GM18519 (cell line): Measurements from ENCODE around the gene F3.
"Not testable (repeated sequence)": the region's sequence is repeated elsewhere in the genome, so short reads cannot be mapped to it uniquely, and the experiment has no call there.

Experiments
- ATAC-seq: cut with Tn5 transposase; IDR thresholded peaks from one replicate; pipeline ENCODE4 v1.9.1; 2021; ENCODE audit warnings: mild to moderate bottlenecking, moderate library complexity; ENCODE audit not compliant: unreplicated experiment, low FRiP score

The F3 gene

DNA sequence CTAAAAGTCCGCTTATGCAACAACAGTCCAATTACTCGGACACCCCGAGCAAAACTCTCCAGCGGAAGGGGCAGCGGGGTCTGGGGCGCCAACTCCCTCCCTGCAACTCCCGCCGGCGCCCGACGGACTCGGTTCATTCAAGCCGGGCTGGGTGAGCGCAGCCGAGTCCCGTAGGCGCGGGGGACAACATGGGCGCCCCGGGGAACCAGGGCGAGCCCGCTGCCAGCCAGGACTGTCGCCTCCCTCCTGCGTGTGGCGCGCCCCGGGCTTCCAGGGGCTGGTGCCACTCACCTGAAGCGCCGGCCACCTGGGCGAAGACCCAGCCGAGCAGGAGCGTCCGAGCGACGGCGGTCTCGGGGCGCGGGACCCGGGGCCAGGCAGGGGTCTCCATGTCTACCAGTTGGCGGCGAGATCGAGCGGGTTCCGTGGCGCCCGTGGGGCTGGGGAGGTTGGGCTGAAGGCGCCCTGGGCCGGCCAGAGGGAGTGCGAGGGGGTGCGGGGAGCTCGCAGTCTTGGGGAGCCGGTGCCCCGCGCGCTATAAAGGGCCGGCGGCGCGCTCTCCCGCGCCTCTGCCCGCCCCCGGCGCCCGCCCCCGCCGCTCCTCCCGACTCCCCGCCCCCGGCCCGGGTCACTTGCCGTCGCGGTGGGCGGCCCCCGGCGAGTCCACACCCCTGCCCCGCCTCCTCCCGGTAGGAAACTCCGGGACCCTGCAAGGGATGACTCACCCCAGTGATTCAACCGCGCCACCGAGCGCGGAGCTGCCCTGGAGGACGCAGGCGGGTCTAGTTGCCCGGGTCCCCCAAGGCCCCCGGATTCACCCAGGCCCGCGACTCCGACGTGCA is at the start of gene F3:
Gene F3, minus strand, starts transcription at position 514 of the 842 bp plus-strand sequence. Its CDS starts 123 bp downstream, at position 391.
- no peak for ATAC-seq

DNA sequence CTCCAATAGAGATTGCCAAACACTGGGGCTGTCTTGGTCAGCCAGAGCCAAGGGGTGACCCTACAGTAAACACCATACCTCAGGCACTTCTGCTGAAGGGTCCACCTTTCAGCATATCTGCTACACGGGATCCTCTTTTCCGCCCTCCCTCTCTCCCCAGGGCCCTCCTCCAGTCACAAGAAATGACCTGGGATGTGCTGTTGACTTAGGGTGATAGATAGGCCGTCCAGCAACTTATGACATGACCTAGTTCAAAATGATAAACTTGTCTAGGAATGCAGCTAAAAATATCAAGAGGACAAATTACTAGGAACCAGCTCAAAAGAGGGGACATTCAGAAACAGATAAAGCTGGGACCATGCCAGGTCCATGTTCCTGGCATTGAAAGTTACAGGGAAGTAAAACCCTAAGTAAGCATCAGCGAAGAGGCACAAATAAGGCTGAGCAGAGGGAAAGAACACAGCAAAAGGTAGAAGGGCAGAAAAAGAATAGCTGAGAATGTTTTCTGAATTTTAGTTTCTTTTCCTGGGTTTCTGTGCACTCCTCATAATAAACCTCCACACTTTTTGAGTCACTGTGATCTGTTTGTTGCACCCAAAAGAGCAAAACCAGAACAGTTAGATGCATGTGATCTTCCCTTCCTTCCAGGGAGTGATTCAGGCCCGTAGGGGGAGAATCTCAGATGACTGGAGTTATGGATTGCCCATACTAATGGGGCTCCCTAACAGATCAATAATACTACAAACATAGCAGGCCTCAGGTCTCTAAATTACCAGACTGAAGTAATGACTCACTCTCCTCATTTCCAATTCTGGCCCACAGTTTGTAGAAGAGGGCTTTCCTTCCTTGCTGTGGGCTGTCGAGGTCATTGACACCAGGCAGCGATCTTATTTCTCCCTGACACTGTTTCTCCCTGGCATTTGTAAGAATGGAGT is 48.9 kb upstream of the F3 start:
- no peak for ATAC-seq

DNA sequence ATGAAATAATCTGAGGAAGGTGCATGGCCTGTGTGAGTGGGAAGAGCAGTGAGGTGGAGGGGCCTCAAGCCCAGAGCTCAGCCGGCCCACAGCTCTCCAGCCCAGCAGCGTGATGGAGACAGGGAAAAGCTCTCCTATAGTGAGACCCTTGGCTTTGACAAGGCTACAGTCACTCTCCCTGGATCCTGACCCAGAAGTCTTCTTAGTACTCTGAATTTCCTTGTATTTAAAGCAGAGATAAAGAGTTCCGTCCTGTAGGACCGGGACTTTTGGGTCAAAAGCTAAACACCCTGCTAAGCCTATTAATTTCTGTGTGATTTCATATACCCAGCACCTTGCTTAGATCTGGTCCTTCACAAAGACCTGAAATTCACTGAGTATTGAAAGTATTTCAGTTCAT is 48.2 kb upstream of the F3 start:
- no peak for ATAC-seq

DNA sequence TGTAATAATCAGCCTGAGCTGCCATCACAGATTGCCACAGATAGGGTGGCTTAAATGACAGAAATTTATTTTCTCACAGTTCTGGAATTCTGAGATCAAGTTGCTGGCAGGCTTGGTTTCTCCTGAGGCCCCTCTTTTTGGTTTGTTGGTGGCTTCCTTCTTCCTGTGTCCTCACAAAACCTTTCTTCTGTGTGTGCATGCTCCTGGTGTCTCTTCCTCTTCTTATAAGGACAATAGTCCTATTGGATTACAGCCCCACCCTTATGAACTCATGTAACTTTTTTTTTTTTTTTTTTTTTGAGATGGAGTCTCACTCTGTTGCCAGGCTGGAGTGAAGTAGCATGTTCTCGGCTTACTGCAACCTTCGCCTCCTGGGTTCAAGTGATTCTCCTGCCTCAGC is 41.0 kb upstream of the F3 start:
- no peak for ATAC-seq

DNA sequence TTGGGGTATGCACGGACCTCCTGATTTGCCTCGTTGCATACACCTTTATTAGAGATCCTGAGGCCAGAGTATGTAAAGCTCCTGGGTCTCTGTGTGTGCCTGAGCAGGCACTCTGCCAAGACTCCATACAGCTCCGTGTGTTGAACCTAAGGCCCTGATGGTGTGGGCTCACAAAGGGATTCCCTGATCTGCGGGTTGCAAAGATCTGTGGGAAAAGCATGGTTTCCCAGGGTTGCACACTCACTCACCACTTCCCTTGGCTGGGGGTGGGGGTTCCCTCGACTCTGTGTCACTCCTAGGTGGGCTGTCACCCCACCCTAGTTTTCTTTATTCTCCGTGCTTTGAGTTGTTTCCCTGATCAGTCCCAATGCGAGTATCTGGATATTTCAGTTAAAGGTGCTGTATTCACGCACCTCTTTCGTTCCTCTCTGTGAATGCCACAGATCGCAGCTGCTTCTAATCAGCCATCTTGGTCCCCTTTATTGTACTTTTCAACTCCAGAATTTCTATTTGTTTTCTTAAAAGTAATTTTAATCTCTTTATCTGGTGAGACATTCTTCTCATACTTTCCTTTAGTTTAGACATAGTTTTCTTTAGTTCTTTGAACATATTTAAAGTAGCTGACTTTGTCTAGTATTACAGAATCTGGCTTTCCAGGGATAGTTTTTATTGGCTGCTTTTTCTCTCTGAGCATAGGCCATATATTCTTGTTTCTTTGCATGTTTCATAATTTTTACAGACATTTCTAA is 39.0 kb upstream of the F3 start:
- ATAC-seq = no peak

DNA sequence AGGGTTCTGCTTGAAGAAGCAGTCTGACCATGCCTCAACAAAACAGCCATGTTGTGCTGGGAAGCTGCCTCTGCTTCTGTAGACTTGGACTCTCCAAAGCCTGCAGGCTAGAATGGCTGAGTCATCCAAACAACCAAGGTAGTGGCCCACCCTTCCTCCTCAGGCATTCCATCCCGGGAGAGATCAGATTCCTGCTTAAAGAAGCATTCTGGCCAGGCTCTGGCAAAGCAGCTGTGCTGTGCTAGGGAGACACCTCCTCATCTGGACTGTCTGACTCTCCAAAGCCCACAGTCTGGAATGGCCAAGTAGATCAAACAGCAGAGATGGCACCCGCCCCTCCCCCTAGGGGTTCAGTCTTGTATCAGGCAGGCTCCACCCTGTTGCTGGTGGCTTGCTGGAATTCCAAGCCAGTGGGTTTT is 38.3 kb upstream of the F3 start:
- ATAC-seq = no peak

DNA sequence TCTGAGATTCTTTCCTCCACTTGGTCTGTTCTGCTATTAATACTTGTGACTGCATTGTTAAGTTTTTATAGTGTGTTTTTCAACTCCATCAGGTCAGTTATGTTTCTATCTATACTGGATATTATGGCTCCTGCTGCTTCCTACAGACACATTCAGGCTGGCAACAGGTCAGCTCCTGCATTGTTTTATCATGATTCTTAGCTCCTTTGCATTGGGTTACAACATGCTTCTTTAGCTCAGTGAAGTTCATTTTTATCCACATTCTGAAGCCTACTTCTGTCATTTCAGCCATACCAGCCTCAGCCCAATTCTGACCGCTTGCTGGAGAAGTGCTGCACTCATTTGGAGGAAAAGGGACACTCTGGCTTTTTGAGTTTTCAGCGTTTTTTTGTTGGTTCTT is 37.3 kb upstream of the F3 start:
- no peak for ATAC-seq

DNA sequence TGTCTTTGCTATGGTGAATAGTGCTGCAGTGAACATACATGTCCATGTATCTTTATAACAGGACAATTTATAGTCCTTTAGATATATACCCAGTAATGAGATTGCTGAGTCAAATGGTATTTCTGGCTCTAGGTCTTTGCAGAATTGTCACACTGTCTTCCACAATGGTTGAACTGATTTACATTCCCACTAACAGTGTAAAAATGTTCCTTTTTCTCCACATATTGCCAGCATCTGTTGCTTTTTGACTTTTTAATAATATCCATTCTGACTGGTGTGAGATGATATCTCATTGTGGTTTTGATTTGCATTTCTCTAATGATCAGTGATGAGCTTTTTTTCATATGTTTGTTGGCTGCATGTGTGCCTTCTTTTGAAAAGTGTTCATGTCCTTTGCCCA is 32.4 kb upstream of the F3 start:
- ATAC-seq = not testable (repeated sequence)

DNA sequence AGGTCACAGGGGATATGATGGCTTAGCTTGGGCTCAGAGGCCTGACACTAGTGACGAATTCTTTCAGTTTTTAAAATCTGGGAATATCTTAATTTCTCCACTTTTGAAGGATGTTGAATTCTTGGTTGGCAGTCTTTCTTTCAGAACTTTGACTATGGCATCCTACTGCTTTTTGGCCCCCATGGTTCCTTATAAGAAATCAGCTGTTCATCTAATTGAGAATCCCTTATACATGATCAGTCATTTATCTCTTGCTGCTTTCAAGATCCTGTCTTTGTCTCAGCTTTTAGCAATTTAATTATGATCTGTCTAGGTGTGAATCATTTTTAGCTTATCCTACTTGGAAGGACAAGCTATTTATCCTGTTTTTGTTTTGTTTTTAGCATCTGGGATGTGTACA is 31.2 kb upstream of the F3 start:
- no peak for ATAC-seq

DNA sequence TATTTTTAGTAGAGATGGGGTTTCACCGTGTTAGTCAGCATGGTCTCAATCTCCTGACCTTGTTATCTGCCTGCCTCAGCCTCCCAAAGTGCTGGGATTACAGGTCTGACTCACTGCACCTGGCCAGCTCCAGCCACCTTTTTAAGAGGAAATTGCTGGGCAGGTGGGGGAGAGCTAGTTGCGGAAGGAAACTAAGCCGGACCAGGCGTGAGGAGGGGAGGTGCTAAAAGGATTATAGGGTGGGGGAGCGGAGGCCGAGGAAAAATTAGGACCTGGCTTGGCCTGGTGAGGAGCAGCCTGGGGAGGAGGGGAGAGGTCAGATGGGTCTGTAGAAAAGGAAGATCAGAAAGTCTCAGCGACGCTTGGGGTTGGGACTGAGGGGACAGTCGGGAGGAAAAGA is 29.4 kb upstream of the F3 start:
- not testable (repeated sequence) for ATAC-seq

DNA sequence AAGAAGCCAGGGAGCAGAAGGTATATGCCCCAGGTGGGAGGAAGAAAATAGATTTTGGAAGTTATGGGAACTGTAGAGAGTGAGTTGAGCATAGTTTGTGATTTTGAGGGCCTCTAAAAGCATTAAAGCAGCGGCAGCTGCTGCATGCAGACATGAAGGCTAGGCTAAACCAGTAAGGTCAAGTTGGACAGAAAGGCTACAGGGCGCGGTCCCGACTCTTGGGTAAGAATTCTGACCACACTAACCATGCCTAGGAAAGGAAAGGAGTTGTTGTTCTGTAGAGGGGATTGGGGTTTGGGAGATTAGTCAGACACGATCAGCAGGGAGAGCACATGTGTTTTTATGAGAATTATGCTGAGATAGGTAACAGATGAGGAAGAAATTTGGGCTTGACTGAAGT is 27.2 kb upstream of the F3 start:
- ATAC-seq = not testable (repeated sequence)

DNA sequence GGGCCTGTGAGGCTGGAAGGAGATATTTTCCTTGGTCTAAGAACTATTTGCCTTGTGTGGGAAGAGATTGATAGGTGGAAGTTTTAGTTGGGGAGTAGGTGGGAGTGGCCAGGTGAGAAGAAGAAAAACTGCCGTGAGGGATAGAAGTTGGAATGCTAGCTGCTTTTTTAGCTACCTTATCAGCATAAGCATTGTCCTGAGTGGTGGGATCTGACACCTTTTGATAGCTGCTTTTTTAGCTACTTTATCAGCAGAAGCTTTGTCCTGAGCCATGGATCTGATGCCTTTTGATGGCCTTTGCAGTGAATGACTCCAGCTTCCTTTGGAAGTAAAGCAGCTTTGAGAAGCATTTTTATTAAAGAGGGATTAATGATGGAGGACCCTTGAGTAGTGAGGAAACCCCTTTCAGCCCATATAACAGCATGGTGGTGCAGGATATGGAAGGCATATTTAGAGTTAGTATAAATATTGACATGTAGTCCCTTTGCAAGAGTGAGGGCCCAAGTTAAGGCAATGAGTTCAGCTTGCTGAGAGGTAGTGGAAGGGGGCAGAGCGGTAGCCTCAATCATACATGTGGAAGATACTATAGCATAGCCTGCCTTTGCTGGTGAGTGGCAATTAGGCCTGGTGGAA is 26.5 kb upstream of the F3 start:
- not testable (repeated sequence) for ATAC-seq

DNA sequence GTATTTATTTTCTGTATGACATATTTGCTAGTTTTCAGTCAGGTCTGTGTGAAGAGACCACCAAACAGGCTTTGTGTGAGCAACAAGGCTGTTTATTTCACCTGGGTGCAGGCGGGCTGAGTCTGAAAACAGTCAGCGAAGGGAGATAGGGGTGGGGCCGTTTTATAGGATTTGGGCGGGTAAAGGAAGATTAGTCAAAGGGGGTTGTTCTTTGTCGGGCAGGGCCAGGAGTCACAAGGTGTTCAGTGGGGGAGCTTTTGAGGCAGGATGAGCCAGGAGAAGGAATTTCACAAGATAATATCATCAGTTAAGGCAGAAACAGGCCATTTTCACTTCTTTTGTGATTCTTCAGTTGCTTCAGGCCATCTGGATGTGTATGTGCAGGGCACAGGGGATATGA is 24.9 kb upstream of the F3 start:
- ATAC-seq = not testable (repeated sequence)

DNA sequence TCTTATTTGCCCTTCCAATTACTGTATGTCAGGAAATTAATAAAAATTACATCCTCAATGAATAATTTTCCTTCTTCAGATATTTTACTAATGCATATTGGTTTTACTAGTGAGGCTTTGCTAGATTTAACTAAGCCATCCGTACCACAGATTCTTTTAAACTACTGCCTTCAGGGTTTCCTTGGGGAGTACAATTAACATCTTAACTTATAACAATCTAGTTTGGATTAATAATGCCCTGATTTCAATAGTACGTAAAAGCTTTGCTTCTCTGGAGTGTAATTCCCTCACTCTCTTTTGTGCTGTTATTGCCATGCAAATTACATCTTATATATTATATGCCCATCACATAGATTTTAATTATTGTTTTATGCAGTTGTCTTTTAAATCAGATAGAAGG is 24.3 kb upstream of the F3 start:
- ATAC-seq = no peak

DNA sequence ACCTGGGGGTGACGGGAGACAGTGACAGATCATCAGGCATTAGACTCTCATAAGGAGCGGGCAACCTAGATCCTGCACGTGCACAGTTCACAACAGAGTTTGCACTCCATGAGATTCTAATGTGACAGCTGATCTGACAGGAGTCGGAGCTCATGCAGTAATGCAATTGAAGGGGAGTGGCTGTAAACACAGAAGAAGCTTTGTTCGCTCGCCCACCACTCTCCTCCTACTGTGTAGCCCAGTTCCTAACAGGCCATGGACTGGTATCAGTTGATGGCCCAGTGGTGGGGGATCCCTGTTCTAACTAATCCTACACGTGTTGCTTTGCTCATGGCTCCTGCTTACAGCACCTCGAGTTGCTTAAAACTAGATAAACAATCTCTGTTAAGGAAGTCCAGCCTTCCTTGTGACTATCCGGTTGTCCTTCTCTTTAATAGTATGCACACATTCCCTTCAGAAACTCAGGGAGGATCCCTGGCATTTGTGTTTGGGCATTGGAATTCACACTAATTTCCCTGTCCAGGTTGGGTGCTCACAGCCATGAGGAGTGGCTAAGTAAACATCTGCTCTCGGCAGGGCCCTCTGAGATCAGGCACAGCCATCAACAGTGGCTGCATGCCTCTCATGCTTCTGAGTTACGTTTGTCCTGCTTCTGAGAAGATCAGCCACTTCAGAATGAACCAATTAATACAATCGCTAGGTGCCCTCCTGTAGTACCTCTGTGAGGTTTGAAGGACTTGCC is 21.1 kb upstream of the F3 start:
- no peak for ATAC-seq

DNA sequence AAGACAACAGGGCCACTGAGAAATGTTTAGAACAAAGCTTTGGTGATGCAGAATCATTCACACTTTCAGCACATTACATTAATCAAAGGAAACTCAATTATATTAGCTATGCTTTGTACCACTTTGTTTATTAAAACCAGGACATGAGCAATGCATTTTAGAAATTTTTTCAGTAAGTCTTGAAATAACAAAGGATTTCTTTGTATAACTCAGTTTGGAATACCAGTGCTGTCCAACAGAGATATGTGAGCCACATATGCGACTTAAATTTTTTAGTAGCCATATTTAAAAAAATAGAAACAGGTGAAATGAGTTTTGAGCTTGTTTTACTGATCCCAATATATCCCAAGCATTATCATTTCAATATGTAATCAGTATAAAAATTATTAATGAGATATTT is 18.8 kb upstream of the F3 start:
- ATAC-seq = no peak

DNA sequence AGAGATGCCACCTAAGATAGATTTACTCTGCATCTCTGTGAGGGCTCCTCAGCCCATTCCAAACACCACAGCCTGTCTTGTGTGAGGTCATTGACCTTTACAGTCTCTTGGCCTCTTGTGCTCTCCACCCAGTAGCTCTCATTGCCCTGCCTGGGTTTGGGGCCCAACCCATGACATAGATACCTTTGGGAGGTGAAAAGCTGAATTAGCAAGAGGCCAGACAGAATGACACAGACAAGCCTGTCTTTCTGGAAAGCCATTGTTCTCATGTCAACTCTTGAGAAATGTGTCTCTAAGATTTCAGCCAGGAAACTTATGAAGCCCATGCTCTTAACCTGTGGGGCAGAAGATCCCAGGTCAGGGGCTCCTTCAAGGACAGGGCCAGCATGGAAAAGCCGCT is 18.4 kb upstream of the F3 start:
- ATAC-seq = no peak

DNA sequence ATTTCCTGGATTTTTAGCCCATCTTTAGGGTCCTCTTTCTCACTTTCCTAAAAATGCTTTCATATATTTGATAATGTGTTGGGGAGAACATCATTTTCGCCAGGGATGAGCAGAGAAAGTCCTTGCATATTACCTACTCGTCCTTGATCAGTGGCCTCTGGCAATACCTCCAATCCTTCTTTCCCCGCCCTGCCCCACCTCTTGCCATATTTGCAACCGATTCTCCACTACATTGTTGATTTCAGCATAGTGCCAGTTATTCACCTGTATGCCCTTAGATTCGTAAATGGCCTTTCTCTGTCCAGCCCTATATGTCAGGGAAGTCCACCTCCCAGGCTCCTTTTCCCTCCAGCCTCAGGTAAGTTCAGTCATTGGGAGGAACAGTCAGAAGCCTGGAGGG is 13.5 kb upstream of the F3 start:
- no peak for ATAC-seq

DNA sequence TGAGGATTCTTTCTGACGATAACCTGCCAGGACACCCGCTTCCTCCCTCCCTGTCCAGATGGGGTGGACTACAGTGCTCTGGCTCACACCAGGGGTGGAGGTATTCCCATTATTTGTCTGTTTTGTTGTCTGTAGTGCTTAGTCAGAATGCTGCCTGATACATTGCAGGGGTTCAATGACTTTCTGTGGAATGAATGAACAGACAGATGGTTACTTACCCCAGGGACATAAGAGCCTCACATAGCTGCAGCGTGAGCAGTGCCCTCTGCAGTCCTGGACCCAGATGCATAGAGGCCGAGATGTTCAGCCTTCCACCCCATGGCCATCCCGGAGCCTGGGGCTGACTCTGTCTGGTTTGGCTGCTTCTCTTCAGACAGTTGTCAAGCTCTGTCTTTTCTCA is 13.0 kb upstream of the F3 start:
- no peak for ATAC-seq

DNA sequence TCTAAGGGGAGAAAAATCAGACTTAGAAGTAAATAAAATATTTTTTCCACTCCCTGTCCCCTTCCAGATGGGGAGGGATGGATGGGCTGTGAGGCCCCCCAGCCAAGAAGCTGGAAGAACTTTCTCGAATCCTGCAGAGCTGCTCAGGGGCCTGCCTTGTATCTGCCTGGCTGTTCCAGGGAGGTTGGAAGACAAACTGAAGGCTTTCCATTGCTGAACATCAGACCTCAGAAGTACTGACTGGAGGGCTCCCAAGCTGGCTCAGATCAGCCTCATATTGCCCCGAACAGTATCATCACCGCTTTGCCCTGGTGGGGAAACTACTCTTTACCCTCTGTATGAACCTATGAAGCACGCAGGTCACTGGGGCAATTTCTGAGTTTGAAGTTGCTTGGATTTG is 12.4 kb upstream of the F3 start:
- ATAC-seq = no peak
